ENCODE data around the gene ACAP3. TPM values are rescaled to one million over a fixed set of nuclear protein-coding genes. Genes with fewer than 3 reads are reported as not detected.

ACAP3 gene
- total and polyA plus RNA-seq, 2 of the 4 experiments (the other 2 are of a cell fraction), result 13.3 to 58.2 TPM

GRCh38 chr1:1278620-1279019 lies 29.1 kb downstream of the ACAP3 start:
- Histone ChIP-seq H3K9me1 (ENCODE audit: insufficient read depth, low read length) (peaks cover 9% of the 10 kb centered on the region; the same call in 1 of the 2 replicates), H2AK9ac (replicated peaks; ENCODE audit: low read depth, low read length, poor library complexity) (no peak overlapping the region), H3K9me3 (ENCODE audit: control insufficient read depth, insufficient read depth, low read length) (no peaks in the 10 kb centered on the region), H2AK5ac (ENCODE audit: low read depth, low read length) (no peak overlapping the region), H3K23ac (ENCODE audit: low read depth, low read length) (no peak overlapping the region), H3K18ac (ENCODE audit: low read depth, low read length) (no peak overlapping the region), H4K20me1 (ENCODE audit: insufficient read depth, low read length) (no peaks in the 10 kb centered on the region), H3K4me3 (ENCODE audit: insufficient read depth, low read depth, low read length) (no peak overlapping the region), H3K14ac (replicated peaks; ENCODE audit: low read depth, low read length) (no peak overlapping the region), H4K91ac (ENCODE audit: insufficient read depth, low read depth, low read length) (no peak overlapping the region), H3K4ac (ENCODE audit: low read depth, low read length) (no peak overlapping the region), H3K4me2 (ENCODE audit: low read depth, low read length) (no peak overlapping the region), H4K8ac (ENCODE audit: low read depth in 2 of 2, low read length in 2 of 2) (no peak overlapping the region), H4K5ac (ENCODE audit: low read depth, low read length) (no peak overlapping the region), H2BK120ac (ENCODE audit: low read depth, low read length) (no peak overlapping the region), H2BK20ac (ENCODE audit: low read depth, low read length) (no peak overlapping the region), H3K27ac (ENCODE audit: insufficient read depth, low read length) (no peak overlapping the region), H2AFZ (replicated peaks; ENCODE audit: low read length, poor library complexity) (no peak overlapping the region), H3K4me1 (ENCODE audit: control insufficient read depth, insufficient read depth, low read length) (peaks cover 22% of the 10 kb centered on the region), H2BK5ac (ENCODE audit: low read depth, low read length, poor library complexity, severe bottlenecking) (no peak overlapping the region), H3K9ac (ENCODE audit: low read depth, low read length) (no peak overlapping the region), H3K79me1 (ENCODE audit: low read depth in 1 of 2, low read length in 2 of 2) (peaks cover 8 to 20% of the 10 kb centered on the region in 2 experiments; a peak in 3 of 4 replicates), H3K27me3 (ENCODE audit: control insufficient read depth, insufficient read depth, low read length) (no peaks in the 10 kb centered on the region), H3K36me3 (ENCODE audit: control insufficient read depth, insufficient read depth, low read length) (no peaks in the 10 kb centered on the region), H2BK15ac (ENCODE audit: low read depth, low read length) (no peak overlapping the region), H3K56ac (ENCODE audit: extremely low read depth, insufficient read depth, low read length) (no peak overlapping the region)
- 97% methylated on average over 5 of the region's 13 CpGs; no CpG with 5 or more reads in 1 of the 2 experiments for WGBS, 2 experiments (ENCODE audit: extremely low coverage in 2 of 2, insufficient read length in 1 of 2)
- no TSS peak for BruUV-seq (replicated peaks)
- ATAC-seq (ENCODE audit: low read depth) (no peak), DNase-seq (no peak)
- dilution Hi-C loops (cut with HindIII; ENCODE audit: low sequenced_read_pairs, unreplicated experiment), result no loop called here
- in situ Hi-C loops (cut with MboI; ENCODE audit: low sequenced_read_pairs), result no loop called here
- POLR2A ChIA-PET (ENCODE audit: unreplicated experiment), result interaction anchor here (0.6 kb wide), 1 partner anchor 250 kb away, joined by 10 read pairs; no protein-coding TSS in a partner anchor
- no peak for TF ChIP-seq BHLHE40 (IDR thresholded peaks at IDR 0.05; ENCODE audit: low read depth, low read length)
- TF ChIP-seq CHD1 (IDR thresholded peaks at IDR 0.05; ENCODE audit: low read depth, low read length), result no peak
- no peak for TF ChIP-seq CTCF (conservative IDR thresholded peaks at IDR 0.05; ENCODE audit: low read depth, low read length)
- TF ChIP-seq SMC3 (IDR thresholded peaks at IDR 0.05; ENCODE audit: low read depth, low read length), result no peak
- TF ChIP-seq RFX5 (IDR thresholded peaks at IDR 0.05; ENCODE audit: low read depth, low read length), result no peak
- TF ChIP-seq FOS (IDR thresholded peaks at IDR 0.05; ENCODE audit: low read depth, low read length), result no peak
- no peak for TF ChIP-seq USF2 (IDR thresholded peaks at IDR 0.05; ENCODE audit: low read depth, low read length)
- TF ChIP-seq, protein P1, sequence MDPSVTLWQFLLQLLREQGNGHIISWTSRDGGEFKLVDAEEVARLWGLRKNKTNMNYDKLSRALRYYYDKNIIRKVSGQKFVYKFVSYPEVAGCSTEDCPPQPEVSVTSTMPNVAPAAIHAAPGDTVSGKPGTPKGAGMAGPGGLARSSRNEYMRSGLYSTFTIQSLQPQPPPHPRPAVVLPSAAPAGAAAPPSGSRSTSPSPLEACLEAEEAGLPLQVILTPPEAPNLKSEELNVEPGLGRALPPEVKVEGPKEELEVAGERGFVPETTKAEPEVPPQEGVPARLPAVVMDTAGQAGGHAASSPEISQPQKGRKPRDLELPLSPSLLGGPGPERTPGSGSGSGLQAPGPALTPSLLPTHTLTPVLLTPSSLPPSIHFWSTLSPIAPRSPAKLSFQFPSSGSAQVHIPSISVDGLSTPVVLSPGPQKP (IDR thresholded peaks at IDR 0.05; ENCODE audit: borderline replicate concordance, low read depth, low read length), result no peak
- no peak for TF ChIP-seq RCOR1 (IDR thresholded peaks at IDR 0.05; ENCODE audit: insufficient replicate concordance, low read length)
- TF ChIP-seq NFE2L2 (IDR thresholded peaks at IDR 0.05; ENCODE audit: low read depth, low read length), result no peak
- intact Hi-C loops (cut with micrococcal nuclease), result no loop called here
- CTCF ChIA-PET, result interaction anchor here (0.6 kb wide), 1 partner anchor 40 kb away, joined by 3 read pairs; no protein-coding TSS in a partner anchor
